ENCODE data around the gene CELSR3. TPM values are rescaled to one million over a fixed set of nuclear protein-coding genes. Genes with fewer than 3 reads are reported as not detected.

Gene CELSR3
- total RNA-seq, 1 donor from 2014 or later = 16.0 TPM

DNA sequence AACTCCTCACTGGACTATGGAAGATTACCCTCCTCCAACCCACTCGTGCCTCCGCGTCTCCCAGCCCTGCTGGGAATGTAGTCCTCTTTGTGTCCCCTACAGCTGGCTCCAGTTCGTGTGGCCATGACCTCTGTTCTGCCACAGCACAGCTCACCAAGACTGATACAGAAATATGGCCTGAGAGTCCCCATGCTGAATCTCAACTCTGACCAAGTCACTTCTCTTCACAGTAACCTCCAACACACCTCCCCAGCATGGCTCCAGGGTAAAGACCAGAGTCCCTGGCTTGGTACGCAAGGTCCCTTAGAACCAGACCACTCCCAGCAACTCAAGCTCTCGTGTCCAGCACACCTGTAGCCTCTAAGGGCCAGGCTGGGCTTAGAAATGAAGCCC is 65.3 kb downstream of the CELSR3 start:
- Mint-ChIP-seq H3K27ac (no peak overlapping the region), H3K9me3 (no peaks in the 10 kb centered on the region), H3K4me3 (ENCODE audit: low read depth) (no peak overlapping the region)

DNA sequence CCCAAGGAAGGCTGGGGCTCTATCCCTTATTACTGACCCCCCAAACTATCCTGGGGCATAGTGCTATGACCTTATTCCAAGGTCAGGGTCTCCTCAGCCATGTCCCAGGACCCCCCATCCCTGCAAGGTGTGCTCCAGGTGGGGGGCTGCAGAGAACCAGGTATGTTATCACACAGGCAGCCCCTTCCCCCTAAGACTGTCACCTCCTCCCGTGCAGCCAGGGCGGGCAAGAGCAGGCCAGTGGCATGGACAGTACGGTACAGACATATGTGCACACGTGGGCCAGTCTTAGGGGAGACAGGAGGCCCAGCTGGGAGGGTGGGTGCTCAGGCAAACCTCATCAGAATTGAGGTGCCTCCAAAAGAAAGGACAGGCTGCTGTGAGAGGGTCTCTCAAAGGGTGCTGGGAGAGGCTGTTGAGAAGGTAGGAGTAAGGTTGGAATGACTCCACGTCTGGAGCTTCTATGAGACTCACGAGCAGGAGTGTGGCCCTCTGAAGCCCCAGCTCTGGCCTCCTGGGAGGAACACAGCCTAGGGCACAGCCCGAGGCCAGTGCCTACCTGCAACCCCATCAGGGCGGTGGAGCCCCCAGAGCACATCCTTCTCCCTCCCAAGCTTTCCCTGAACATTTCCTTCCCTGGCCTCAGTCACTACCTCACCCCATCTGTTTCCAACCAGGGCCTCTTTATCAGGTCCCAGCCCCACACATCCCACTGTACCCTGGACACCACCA is 65.8 kb downstream of the CELSR3 start:
- Mint-ChIP-seq H3K27ac (no peak overlapping the region), H3K4me3 (ENCODE audit: low read depth) (no peak overlapping the region), H3K4me1 (ENCODE audit: low read depth) (no peaks in the 10 kb centered on the region), H3K9me3 (no peaks in the 10 kb centered on the region), H3K36me3 (ENCODE audit: low read depth) (peaks cover 25% of the 10 kb centered on the region), H3K27me3 (ENCODE audit: low read depth) (peaks cover 10% of the 10 kb centered on the region)
- no peak for DNase-seq (ENCODE audit: low spot score)
- intact Hi-C loops (cut with micrococcal nuclease) = no loop called here

More for the DNA sequence above, 65.3 kb downstream of the CELSR3 start:
- H3K27me3 Mint-ChIP-seq (ENCODE audit: low read depth) = peaks cover 10% of the 10 kb centered on the region
- no peak for DNase-seq (ENCODE audit: low spot score)
- peaks cover 28% of the 10 kb centered on the region for H3K36me3 Mint-ChIP-seq (ENCODE audit: low read depth)
- intact Hi-C loops (cut with micrococcal nuclease) = no loop called here
- H3K4me1 Mint-ChIP-seq (ENCODE audit: low read depth) = no peaks in the 10 kb centered on the region

DNA sequence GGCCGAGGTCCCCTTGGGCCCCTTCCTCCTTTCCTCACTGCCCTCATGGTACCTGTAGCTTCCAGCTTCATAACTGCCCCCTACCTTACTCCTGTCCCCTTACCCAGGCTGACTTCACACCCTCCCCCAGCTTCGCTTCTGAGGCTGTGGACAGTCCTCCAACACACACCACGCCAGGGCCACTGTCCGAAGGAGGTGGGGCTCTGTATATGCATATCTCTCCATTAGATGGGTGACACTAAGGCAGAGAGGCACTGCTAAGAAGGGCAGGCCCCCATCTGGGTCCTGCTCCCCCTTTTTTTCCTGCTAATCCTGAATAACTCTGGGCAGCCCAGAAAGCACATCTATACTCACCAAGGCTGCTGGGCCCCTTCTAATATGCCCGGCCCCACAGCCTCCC is 66.5 kb downstream of the CELSR3 start:
- intact Hi-C loops (cut with micrococcal nuclease) = no loop called here
- H3K36me3 Mint-ChIP-seq (ENCODE audit: low read depth) = peaks cover 22% of the 10 kb centered on the region
- no peak overlapping the region for H3K27ac Mint-ChIP-seq
- H3K4me1 Mint-ChIP-seq (ENCODE audit: low read depth) = no peaks in the 10 kb centered on the region
- no peak for DNase-seq (ENCODE audit: low spot score)
- H3K9me3 Mint-ChIP-seq = no peaks in the 10 kb centered on the region
- peaks cover 10% of the 10 kb centered on the region for H3K27me3 Mint-ChIP-seq (ENCODE audit: low read depth)
- H3K4me3 Mint-ChIP-seq (ENCODE audit: low read depth) = no peak overlapping the region

DNA sequence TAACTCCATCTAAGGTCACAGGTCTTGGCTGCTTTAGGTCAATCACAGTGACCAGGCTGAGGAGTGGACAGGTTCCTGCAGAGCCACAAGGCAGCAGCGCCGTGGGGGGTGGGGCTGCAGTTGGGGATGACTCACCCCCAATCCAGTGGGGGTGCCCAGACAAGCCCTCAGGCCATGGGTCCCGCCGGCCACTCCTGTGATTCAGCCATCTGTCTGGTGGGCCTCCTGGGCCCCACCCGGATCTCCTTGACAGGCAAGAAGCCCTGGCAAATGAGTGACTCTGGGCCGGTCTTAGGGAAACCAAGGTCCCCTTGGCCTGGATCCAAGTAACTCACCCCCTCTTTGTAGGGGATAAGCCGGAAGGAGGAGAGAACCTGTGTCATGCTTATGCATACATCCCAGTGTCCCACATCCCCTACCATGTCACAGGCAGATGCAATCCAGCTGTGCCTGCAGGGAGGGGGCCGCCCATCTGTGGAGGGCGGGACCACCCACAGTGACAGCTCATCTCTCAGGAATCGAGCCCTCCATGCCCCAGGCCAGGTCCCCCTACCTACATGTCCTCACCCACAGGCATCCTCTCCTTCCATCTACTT is 67.1 kb downstream of the CELSR3 start:
- Mint-ChIP-seq H3K27ac (no peak overlapping the region), H3K4me1 (ENCODE audit: low read depth) (no peaks in the 10 kb centered on the region), H3K36me3 (ENCODE audit: low read depth) (peaks cover 18% of the 10 kb centered on the region), H3K27me3 (ENCODE audit: low read depth) (peaks cover 12% of the 10 kb centered on the region), H3K9me3 (no peaks in the 10 kb centered on the region), H3K4me3 (ENCODE audit: low read depth) (no peak overlapping the region)
- intact Hi-C loops (cut with micrococcal nuclease) = no loop called here
- no peak for DNase-seq (ENCODE audit: low spot score)

DNA sequence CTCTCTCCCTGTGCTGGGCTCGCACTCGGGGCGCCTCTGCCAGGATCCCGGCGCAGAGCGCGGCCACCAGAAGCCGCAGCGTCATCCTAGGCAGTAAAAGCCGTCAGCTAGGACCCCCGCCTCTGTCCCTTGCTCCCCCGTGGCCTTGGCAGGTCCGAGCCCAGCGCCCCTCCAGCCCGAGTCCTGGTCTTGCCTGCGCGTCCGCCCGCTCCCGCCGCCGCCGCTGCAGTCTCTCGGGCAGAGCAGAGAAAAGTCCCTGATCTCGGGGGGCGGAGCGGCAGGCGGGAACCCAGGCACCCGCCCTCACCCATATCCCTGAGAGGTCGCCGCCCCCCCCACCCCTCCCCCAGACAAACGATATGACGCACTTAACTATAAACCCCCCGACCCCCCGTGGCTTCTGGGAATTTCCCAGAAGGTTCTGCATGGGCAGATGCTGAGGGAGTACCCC is 67.6 kb downstream of the CELSR3 start, which contains the start of gene COL7A1:
Gene COL7A1, minus strand, starts transcription at position 255 of the 451 bp plus-strand sequence. Its CDS starts 170 bp downstream, at position 85.
- Mint-ChIP-seq H3K27me3 (ENCODE audit: low read depth) (peaks cover 12% of the 10 kb centered on the region), H3K4me3 (ENCODE audit: low read depth) (no peak within 1 kb of the TSS), H3K27ac (no peak within 1 kb of the TSS), H3K9me3 (no peaks in the 10 kb centered on the region), H3K4me1 (ENCODE audit: low read depth) (no peaks in the 10 kb centered on the region), H3K36me3 (ENCODE audit: low read depth) (peaks cover 12% of the 10 kb centered on the region)
- DNase-seq (ENCODE audit: low spot score) = no peak
- intact Hi-C loops (cut with micrococcal nuclease) = no loop called here

DNA sequence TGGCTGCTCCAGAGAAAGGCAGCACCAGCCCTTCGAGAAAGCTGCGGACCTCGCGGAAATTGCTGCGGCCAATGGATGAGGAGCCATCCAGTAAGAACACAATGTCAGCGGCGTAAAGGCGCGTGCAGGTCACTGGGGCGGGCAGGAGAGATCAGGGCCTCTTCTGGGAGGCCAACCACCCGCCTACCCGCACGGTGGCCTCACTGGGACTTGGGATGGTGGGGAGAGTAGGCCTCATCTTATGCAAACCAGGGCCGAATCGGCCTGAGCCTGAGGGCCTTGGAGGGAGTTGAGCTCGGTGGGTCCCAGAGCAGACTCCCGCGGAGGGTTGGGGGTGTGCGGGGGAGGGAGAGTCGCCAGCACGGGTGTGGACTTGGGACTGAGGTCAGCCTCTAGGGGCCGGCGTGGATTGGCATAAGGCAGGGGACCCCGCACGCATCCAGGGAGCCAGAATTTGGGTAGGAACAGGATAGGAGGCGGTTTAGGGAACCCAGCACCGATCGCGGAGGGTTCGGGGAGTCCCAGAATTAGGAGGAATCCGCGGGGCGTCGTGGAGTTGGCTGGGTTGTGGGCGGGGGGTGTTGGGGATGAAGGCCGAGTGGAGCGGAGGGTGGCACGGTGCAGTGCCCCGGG is 68.2 kb downstream of the CELSR3 start:
- no peak overlapping the region for H3K4me3 Mint-ChIP-seq (ENCODE audit: low read depth)

DNA sequence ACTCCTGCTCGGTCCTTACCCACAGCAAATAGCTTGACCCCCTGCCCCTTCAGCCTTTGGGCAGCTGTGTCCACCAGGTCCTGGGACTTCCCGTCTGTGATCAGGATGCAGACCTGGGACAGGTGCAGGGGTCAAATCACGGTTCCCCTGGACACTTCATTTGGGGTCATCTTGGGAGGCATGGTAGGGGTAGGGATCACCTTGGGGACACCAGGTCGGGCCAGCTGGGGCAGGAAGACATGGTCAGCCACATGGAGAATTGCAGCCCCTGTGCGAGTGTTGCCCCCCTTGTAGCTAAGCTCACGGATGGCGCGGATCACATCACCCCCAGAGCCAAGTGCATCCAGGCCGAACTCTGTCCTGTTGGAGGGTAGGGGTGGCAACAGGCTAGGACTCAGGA is 69.3 kb downstream of the CELSR3 start:
- no peak overlapping the region for H3K27ac Mint-ChIP-seq
- peaks cover 24% of the 10 kb centered on the region for H3K27me3 Mint-ChIP-seq (ENCODE audit: low read depth)
- peaks cover 4% of the 10 kb centered on the region for H3K36me3 Mint-ChIP-seq (ENCODE audit: low read depth)
- H3K4me3 Mint-ChIP-seq (ENCODE audit: low read depth) = no peak overlapping the region
- no peaks in the 10 kb centered on the region for H3K9me3 Mint-ChIP-seq
- intact Hi-C loops (cut with micrococcal nuclease) = no loop called here
- H3K4me1 Mint-ChIP-seq (ENCODE audit: low read depth) = no peaks in the 10 kb centered on the region
- no peak for DNase-seq (ENCODE audit: low spot score)

More for the DNA sequence above, 68.2 kb downstream of the CELSR3 start:
- H3K36me3 Mint-ChIP-seq (ENCODE audit: low read depth) = peaks cover 10% of the 10 kb centered on the region
- peaks cover 17% of the 10 kb centered on the region for H3K27me3 Mint-ChIP-seq (ENCODE audit: low read depth)
- no peaks in the 10 kb centered on the region for H3K4me1 Mint-ChIP-seq (ENCODE audit: low read depth)
- no peaks in the 10 kb centered on the region for H3K9me3 Mint-ChIP-seq
- H3K27ac Mint-ChIP-seq = no peak overlapping the region
- intact Hi-C loops (cut with micrococcal nuclease) = no loop called here
- DNase-seq (ENCODE audit: low spot score) = no peak

DNA sequence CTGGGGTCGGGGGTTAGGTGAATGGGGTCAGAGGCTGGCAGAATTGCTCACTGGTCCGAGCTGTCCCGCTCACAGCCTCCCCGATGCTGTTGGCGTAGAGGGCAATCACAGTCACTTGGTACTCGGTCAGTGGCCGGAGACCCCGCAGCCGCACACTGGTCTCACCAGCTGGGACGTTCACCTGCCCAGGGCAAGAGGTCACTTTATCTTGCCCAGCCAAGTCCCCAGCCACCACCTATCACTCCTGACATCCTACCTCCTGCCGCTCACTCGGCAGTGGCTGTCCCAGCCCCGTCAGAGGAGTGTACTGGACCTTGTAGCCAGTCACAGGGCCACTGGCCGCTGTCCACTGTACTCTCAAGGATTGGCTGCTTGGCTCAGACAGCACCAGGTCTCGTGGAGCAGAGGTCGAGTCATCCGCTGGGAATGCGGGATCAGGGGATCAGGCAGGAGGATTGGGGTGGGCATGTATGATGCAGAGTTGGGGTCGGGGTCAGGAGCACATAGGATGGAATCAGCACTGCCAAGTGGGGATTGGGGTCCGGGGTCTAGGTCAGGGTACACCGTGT is 70.1 kb downstream of the CELSR3 start:
- H3K36me3 Mint-ChIP-seq (ENCODE audit: low read depth) = peaks cover 4% of the 10 kb centered on the region
- H3K4me3 Mint-ChIP-seq (ENCODE audit: low read depth) = no peak overlapping the region
- intact Hi-C loops (cut with micrococcal nuclease) = no loop called here
- DNase-seq (ENCODE audit: low spot score) = no peak
- no peak overlapping the region for H3K27ac Mint-ChIP-seq
- H3K4me1 Mint-ChIP-seq (ENCODE audit: low read depth) = no peaks in the 10 kb centered on the region
- H3K9me3 Mint-ChIP-seq = no peaks in the 10 kb centered on the region
- peaks cover 24% of the 10 kb centered on the region for H3K27me3 Mint-ChIP-seq (ENCODE audit: low read depth)

DNA sequence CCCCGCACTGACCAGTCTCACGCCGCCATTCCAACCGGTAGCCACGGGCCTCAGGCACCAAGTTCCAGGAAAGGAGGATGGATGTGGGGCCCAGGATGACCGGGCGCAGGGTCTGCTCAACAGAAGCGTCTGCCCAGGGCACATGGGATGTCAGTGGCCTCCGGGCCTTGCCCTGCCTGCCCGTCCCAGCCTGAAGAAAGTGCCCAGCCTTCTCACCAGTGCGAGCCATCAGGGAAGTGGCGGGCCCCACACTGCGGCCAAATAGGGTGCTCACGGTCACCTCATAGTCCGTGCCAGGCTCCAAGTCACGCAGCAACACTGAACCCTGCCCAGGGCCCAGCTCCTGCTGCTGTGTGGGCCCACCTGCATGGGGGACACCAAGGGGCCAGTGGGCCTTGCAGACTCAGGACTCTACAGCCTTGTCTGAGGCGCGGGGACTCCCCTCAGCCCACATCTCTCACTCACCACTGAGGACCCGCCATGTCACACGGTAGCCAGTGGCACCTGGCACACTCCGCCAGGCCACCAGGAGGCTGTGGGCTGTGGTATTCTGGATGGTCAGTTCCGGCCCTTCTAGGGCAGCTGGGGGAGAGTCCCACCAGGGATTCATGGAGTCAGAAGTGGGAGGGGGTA is 70.7 kb downstream of the CELSR3 start:
- no peak overlapping the region for H3K4me3 Mint-ChIP-seq (ENCODE audit: low read depth)
- H3K4me1 Mint-ChIP-seq (ENCODE audit: low read depth) = no peaks in the 10 kb centered on the region
- H3K27ac Mint-ChIP-seq = no peak overlapping the region
- peaks cover 24% of the 10 kb centered on the region for H3K27me3 Mint-ChIP-seq (ENCODE audit: low read depth)
- H3K36me3 Mint-ChIP-seq (ENCODE audit: low read depth) = no peaks in the 10 kb centered on the region
- intact Hi-C loops (cut with micrococcal nuclease) = no loop called here
- H3K9me3 Mint-ChIP-seq = no peaks in the 10 kb centered on the region
- no peak for DNase-seq (ENCODE audit: low spot score)

DNA sequence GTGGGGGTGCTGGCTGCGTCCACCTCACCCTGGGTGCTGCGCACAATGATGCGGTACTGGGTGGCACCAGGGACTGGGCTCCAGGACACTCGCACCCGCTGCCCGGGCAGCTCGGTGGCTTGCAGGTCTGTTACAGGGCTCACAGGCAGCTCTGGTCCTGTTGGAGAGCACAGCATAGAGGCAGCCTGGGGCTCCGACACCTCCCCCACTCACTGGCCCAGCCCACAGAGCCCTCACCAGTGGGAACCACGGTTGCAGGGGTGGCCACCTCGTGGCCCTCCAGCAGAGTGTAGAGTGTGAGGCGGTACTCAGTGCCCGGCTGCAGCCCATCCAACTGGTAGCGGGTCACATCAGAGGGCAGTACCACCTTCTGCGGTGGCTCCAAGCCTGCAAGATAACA is 71.2 kb downstream of the CELSR3 start:
- intact Hi-C loops (cut with micrococcal nuclease) = no loop called here
- Mint-ChIP-seq H3K27me3 (ENCODE audit: low read depth) (peaks cover 26% of the 10 kb centered on the region), H3K27ac (no peak overlapping the region), H3K9me3 (no peaks in the 10 kb centered on the region), H3K4me3 (ENCODE audit: low read depth) (no peak overlapping the region), H3K4me1 (ENCODE audit: low read depth) (no peaks in the 10 kb centered on the region), H3K36me3 (ENCODE audit: low read depth) (no peaks in the 10 kb centered on the region)
- no peak for DNase-seq (ENCODE audit: low spot score)

DNA sequence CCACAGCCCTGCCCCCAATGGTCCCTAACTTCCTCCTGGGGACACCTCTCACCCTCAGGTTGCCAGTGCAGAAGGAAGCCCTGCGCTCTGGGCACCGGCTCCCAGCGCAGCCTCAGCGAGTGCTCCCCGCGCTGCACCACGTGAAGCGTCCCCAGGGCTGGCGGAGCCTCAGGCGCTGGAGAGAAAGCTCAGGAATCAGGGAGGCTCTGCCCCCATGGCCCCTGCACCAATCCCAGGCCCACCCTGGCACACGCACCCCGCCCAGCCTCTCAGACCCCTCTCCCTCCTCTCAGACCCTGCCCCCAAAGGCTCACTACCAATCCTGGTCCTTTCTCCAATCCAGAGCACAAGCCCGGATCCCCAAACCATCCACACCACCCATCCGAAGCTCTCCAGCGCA is 74.5 kb downstream of the CELSR3 start:
- Mint-ChIP-seq H3K27ac (no peak overlapping the region), H3K9me3 (no peaks in the 10 kb centered on the region), H3K4me3 (ENCODE audit: low read depth) (no peak overlapping the region), H3K4me1 (ENCODE audit: low read depth) (no peaks in the 10 kb centered on the region), H3K27me3 (ENCODE audit: low read depth) (peaks cover 16% of the 10 kb centered on the region), H3K36me3 (ENCODE audit: low read depth) (no peaks in the 10 kb centered on the region)
- no peak for DNase-seq (ENCODE audit: low spot score)
- intact Hi-C loops (cut with micrococcal nuclease) = no loop called here

DNA sequence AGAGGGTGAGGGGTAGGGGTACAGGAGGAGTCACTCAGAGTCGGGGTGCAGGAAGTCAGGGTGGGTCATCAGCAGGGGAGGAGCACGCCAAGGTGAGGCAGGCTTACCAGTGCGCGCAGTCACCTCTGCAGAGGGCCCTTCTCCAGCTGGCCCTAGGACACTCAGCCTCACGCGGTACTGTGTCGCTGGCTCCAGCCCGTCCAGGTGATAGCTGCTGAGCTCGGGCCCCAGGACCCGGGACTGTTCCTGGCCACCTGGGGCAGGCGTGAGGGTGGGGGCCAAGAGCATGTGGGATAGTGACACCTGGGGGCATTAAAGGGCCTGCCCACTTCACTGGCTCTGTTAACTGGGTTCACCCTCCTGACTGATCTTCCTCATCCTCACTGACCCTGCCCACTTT is 75.0 kb downstream of the CELSR3 start:
- intact Hi-C loops (cut with micrococcal nuclease) = no loop called here
- H3K27me3 Mint-ChIP-seq (ENCODE audit: low read depth) = peaks cover 16% of the 10 kb centered on the region
- H3K4me3 Mint-ChIP-seq (ENCODE audit: low read depth) = no peak overlapping the region
- no peak overlapping the region for H3K27ac Mint-ChIP-seq
- H3K36me3 Mint-ChIP-seq (ENCODE audit: low read depth) = no peaks in the 10 kb centered on the region
- DNase-seq (ENCODE audit: low spot score) = no peak
- no peaks in the 10 kb centered on the region for H3K4me1 Mint-ChIP-seq (ENCODE audit: low read depth)
- H3K9me3 Mint-ChIP-seq = no peaks in the 10 kb centered on the region
